Kidney capillary endothelial cell (primary cell): ENCODE measurements around the gene P2RY2.
"Not testable (repeated sequence)": the region's sequence is repeated elsewhere in the genome, so short reads cannot be mapped to it uniquely, and the experiment has no call there.

Experiments used
- DNase-seq: peaks from one replicate; pipeline ENCODE4 v3.0.0-alpha.2; 2018; ENCODE audit warnings: low spot score

The P2RY2 gene

GRCh38 chr11:73228268-73229134, 10.4 kb downstream of the P2RY2 start:
- DNase-seq = no peak

- DNase-seq = no peak
Measured at GRCh38 chr11:73229321-73229895, 11.3 kb downstream of the P2RY2 start.

GRCh38 chr11:73229896-73230875, 12.1 kb downstream of the P2RY2 start:
- no peak for DNase-seq

GRCh38 chr11:73230931-73231330, 12.8 kb downstream of the P2RY2 start:
- no peak for DNase-seq

GRCh38 chr11:73232487-73232886, 14.4 kb downstream of the P2RY2 start:
- not testable (repeated sequence) for DNase-seq

- DNase-seq = no peak
Measured at GRCh38 chr11:73233211-73233610, 15.1 kb downstream of the P2RY2 start.

- no peak for DNase-seq
Measured at GRCh38 chr11:73233692-73234470, 15.8 kb downstream of the P2RY2 start.

GRCh38 chr11:73234471-73235181, 16.5 kb downstream of the P2RY2 start:
- DNase-seq = no peak

GRCh38 chr11:73235236-73235786, 17.2 kb downstream of the P2RY2 start:
- no peak for DNase-seq

GRCh38 chr11:73236205-73236765, 18.2 kb downstream of the P2RY2 start:
- DNase-seq = no peak

- no peak for DNase-seq
Measured at GRCh38 chr11:73236854-73237253, 18.8 kb downstream of the P2RY2 start.

GRCh38 chr11:73237471-73238290, 19.6 kb downstream of the P2RY2 start:
- peak; percentile 54 for DNase-seq

- DNase-seq = no peak
Measured at GRCh38 chr11:73239111-73239521, 21.0 kb downstream of the P2RY2 start.

- DNase-seq = no peak
Measured at GRCh38 chr11:73239571-73240189, 21.6 kb downstream of the P2RY2 start.

- DNase-seq = no peak
Measured at GRCh38 chr11:73240190-73240781, 22.2 kb downstream of the P2RY2 start.

GRCh38 chr11:73241300-73241699, 23.2 kb downstream of the P2RY2 start:
- DNase-seq = no peak

- peak; percentile 71 for DNase-seq
Measured at GRCh38 chr11:73242251-73243092, 24.4 kb downstream of the P2RY2 start.

- DNase-seq = no peak
Measured at GRCh38 chr11:73243093-73243485, 25.0 kb downstream of the P2RY2 start.
